B cell (primary cell): ENCODE data around the gene EXOC6B. TPM values are rescaled to one million over a fixed set of nuclear protein-coding genes. Genes with fewer than 3 reads are reported as not detected.

Source experiments
- ATAC-seq: fragments of 200-7000 bp; cut with Tn5 transposase; one replicate; pipeline ENCODE4 v1.10.0; 2021; ENCODE audit warnings: low read depth, mild to moderate bottlenecking, moderate number of reproducible peaks, moderate library complexity
- CTCF ChIA-PET: fragments of 350-600 bp; sonication (Branson Sonifier 250); formaldehyde crosslinking; loops from one replicate; lab custom pipeline; 2021; ENCODE audit warnings: antibody characterized with exemption, inconsistent platforms; lab: Charles Lee
- POLR2A ChIA-PET: fragments of 350-600 bp; sonication (Branson Sonifier 250); formaldehyde crosslinking; loops from one replicate; lab custom pipeline; 2021; ENCODE audit warnings: antibody characterized with exemption; lab: Charles Lee
- DNase-seq: peaks from one replicate; pipeline ENCODE4 v3.0.0; 2013
- H2AFZ ChIP-seq: 2 replicates; pipeline ENCODE4 v1.6.1; 2012; ENCODE audit warnings: mild to moderate bottlenecking, low read depth, low read length; ENCODE audit not compliant: insufficient read depth, poor library complexity, severe bottlenecking
- H3K27ac ChIP-seq, 2 donors: 1 replicate in 1 of 2; 2 replicates in 1 of 2; pipeline ENCODE4 v1.5.1; 2012 to 2013; ENCODE audit warnings: low read length in 2 of 2, mild to moderate bottlenecking in 2 of 2, moderate library complexity in 1 of 2
- H3K27me3 ChIP-seq, 4 experiments: fragments of 200-600 bp in 1 of 4; sonication (generic) in 1 of 4; replicated peaks in 1 of 4; 1 replicate in 2 of 4; 2 replicates in 2 of 4; pipeline versions ENCODE4 v1.6.1 to v1.7.0; 2013 to 2016; ENCODE audit warnings: low read length in 3 of 4, mild to moderate bottlenecking in 2 of 4, mixed read lengths in 1 of 4, moderate library complexity in 1 of 4; ENCODE audit not compliant: insufficient read depth in 4 of 4, control insufficient read depth in 3 of 4; ENCODE audit errors: control extremely low read depth in 1 of 4
- H3K36me3 ChIP-seq, 2 experiments: replicated peaks in 1 of 2; 1 replicate in 1 of 2; 2 replicates in 1 of 2; pipeline versions ENCODE4 v1.6.1 to v1.7.1; 2013; ENCODE audit warnings: low read length in 1 of 2; ENCODE audit not compliant: insufficient read depth in 2 of 2, control insufficient read depth in 1 of 2; ENCODE audit errors: control extremely low read depth in 1 of 2, extremely low read depth in 1 of 2
- H3K4me1 ChIP-seq, 2 donors: fragments of 200-600 bp in 1 of 2; sonication (generic) in 1 of 2; 1 replicate in 1 of 2; 2 replicates in 1 of 2; pipeline versions ENCODE4 v1.5.1 to v1.6.1; 2013 to 2017; ENCODE audit warnings: low read length in 2 of 2; ENCODE audit not compliant: control insufficient read depth in 2 of 2, insufficient read depth in 2 of 2
- H3K4me2 ChIP-seq: replicated peaks from 2 replicates; pipeline ENCODE3; 2012; ENCODE audit warnings: mild to moderate bottlenecking, low read depth, low read length; ENCODE audit not compliant: poor library complexity, severe bottlenecking
- H3K4me3 ChIP-seq, 5 experiments: fragments of 200-600 bp in 1 of 5; sonication (generic) in 1 of 5; 1 replicate in 3 of 5; 2 replicates in 2 of 5; pipeline versions ENCODE4 v1.5.1 to v1.7.0; 2011 to 2016; ENCODE audit warnings: low read length in 4 of 5, mild to moderate bottlenecking in 4 of 5, low read depth in 2 of 5, control low read depth in 1 of 5, moderate library complexity in 1 of 5; ENCODE audit not compliant: insufficient read depth in 1 of 5; ENCODE audit errors: control extremely low read depth in 1 of 5, extremely low read depth in 1 of 5
- H3K79me2 ChIP-seq: fragments of 200-600 bp; sonication (generic); one replicate; pipeline ENCODE4 v1.6.0; 2016; ENCODE audit warnings: low read length; ENCODE audit not compliant: control insufficient read depth, insufficient read depth
- H3K9ac ChIP-seq: fragments of 200-600 bp; sonication (generic); 2 replicates; pipeline ENCODE4 v1.6.1; 2017; ENCODE audit warnings: mild to moderate bottlenecking, low read length, moderate library complexity
- H3K9me3 ChIP-seq, 3 donors: one replicate each; pipeline versions ENCODE4 v1.6.1 to v1.7.1; 2013; ENCODE audit warnings: low read length in 2 of 3; ENCODE audit not compliant: control insufficient read depth in 2 of 3, insufficient read depth in 1 of 3; ENCODE audit errors: control extremely low read depth in 1 of 3
- H4K20me1 ChIP-seq: 2 replicates; pipeline ENCODE4 v1.6.0; 2012; ENCODE audit warnings: mild to moderate bottlenecking, low read length; ENCODE audit not compliant: insufficient read depth, control insufficient read depth, poor library complexity, severe bottlenecking
- H3K27ac Mint-ChIP-seq: one replicate; pipeline ENCODE4 v1.8.0; 2021; ENCODE audit warnings: mixed read lengths
- H3K27me3 Mint-ChIP-seq: one replicate; pipeline ENCODE4 v1.8.0; 2021; ENCODE audit warnings: mixed read lengths
- H3K4me1 Mint-ChIP-seq: one replicate; pipeline ENCODE4 v1.8.0; 2021; ENCODE audit warnings: mixed read lengths
- H3K4me3 Mint-ChIP-seq: one replicate; pipeline ENCODE4 v1.8.0; 2021; ENCODE audit warnings: mixed read lengths
- H3K9me3 Mint-ChIP-seq: one replicate; pipeline ENCODE4 v1.8.0; 2022; ENCODE audit warnings: mixed read lengths; ENCODE audit not compliant: insufficient read depth
- EZH2 ChIP-seq: IDR thresholded peaks from 2 replicates; pipeline ENCODE4 v1.6.1; 2012; ENCODE audit warnings: borderline replicate concordance, low read depth, mild to moderate bottlenecking, moderate library complexity, low read length; ENCODE audit not compliant: insufficient read depth, poor library complexity, severe bottlenecking
- WGBS: methylation state at CpG from one replicate; pipeline ENCODE4 v1.1.5; 2013; ENCODE audit warnings: missing lambda C conversion rate; ENCODE audit not compliant: insufficient coverage; 5-methylcytosine and 5-hydroxymethylcytosine counted together
- intact Hi-C: fragments of 100-400 bp; cut with micrococcal nuclease; formaldehyde crosslinking; loops from one replicate; pipeline ENCODE4 v1.10.0; 2022
- polyA plus RNA-seq: library from polyadenylated mRNA; depleted of rRNA; stranded (reverse); fragments of >200 nt; gene quantifications from 2 replicates; pipeline ENCODE4 v1.2.3, GENCODE V29; 2012
- total RNA-seq, 2 donors: library from RNA; stranded (reverse); fragments of 120-200 nt in 1 of 2; gene quantifications; 1 replicate in 1 of 2; 2 replicates in 1 of 2; pipeline versions ENCODE4 v1.2.3 to v1.2.4, GENCODE V29; 2013 to 2022
- TF ChIP-seq, protein P1 (sequence below): fragments of 200-600 bp; IDR thresholded peaks from one replicate; pipeline ENCODE4 v1.8.0; 2022; ENCODE audit warnings: antibody characterized with exemption, mild to moderate bottlenecking

The EXOC6B gene
- total and polyA plus RNA-seq, 2 donors (not counting 1 experiment from before 2014, with no cell fraction given) = 4.8 to 22.6 TPM

DNA sequence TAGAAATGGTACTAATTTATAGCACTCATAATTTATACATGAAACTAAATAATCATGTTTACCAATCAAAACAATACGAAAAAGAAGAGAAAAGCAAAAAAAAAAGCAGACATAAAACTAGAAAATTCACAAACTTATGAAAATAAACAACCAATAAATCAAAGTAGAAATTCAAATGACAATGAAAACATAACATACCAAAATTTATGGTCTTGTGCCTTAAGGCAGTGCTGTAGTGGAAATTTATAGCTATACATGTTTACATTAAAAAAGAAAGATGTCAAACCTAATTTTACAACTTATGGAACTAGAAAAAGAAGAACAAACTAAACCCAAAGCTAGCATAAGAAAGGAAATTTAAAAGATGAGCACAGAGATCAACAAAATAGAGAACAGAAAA is 45.2 kb upstream of the EXOC6B start:
- Mint-ChIP-seq H3K9me3 (no peaks in the 10 kb centered on the region), H3K27me3 (peaks cover 46% of the 10 kb centered on the region), H3K27ac (no peak overlapping the region), H3K4me1 (no peaks in the 10 kb centered on the region), H3K4me3 (no peak overlapping the region)
- intact Hi-C loops = no loop called here
- Histone ChIP-seq H2AFZ (no peak overlapping the region), H3K79me2 (no peaks in the 10 kb centered on the region), H3K4me2 (no peak overlapping the region), H3K9ac (no peak overlapping the region), H3K36me3 (no peaks in the 10 kb centered on the region), H4K20me1 (no peaks in the 10 kb centered on the region), H3K27me3 (peaks cover 0 to 21% (median 3%) of the 10 kb centered on the region in 4 experiments), H3K4me3 (no peak overlapping the region), H3K4me1 (no peaks in the 10 kb centered on the region), H3K27ac (no peak overlapping the region), H3K9me3 (peaks cover 0 to 4% (median 0%) of the 10 kb centered on the region in 3 donors)
- ChIA-PET CTCF (interaction anchor here (0.9 to 1.7 kb wide), 5 partner anchors 9 to 101 kb away, joined by 3 to 8 read pairs (median 4); no protein-coding TSS in a partner anchor), POLR2A (no interaction called here)
- DNase-seq (no peak), ATAC-seq (no peak)
- TF ChIP-seq, protein P1, sequence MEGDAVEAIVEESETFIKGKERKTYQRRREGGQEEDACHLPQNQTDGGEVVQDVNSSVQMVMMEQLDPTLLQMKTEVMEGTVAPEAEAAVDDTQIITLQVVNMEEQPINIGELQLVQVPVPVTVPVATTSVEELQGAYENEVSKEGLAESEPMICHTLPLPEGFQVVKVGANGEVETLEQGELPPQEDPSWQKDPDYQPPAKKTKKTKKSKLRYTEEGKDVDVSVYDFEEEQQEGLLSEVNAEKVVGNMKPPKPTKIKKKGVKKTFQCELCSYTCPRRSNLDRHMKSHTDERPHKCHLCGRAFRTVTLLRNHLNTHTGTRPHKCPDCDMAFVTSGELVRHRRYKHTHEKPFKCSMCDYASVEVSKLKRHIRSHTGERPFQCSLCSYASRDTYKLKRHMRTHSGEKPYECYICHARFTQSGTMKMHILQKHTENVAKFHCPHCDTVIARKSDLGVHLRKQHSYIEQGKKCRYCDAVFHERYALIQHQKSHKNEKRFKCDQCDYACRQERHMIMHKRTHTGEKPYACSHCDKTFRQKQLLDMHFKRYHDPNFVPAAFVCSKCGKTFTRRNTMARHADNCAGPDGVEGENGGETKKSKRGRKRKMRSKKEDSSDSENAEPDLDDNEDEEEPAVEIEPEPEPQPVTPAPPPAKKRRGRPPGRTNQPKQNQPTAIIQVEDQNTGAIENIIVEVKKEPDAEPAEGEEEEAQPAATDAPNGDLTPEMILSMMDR = no peak
- no peak for TF ChIP-seq EZH2
- WGBS = no CpG with 5 or more reads among the region's 1 CpG

DNA sequence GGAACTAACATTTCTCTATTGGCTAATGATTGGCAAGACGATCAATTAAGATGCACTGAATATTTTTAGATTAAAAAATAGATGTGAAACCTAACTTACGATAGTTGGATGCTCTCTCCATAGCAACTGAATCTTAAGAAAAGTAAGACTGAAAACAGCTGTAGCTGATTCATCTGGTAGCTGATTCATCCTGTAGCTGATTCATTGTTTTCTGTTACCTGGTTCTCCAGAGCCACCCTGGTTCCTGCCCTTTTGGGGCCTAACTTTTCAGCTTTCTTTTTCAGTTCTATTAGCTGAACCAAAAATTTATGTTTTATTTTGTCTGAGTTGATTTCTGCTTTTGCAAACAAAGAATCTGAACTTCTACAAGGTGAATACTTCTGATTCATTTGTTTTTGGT is 38.7 kb upstream of the EXOC6B start:
- no peak for TF ChIP-seq EZH2
- TF ChIP-seq, protein P1 = no peak
- ChIA-PET CTCF (interaction anchor here (0.8 to 3.3 kb wide), 9 partner anchors 10 to 95 kb away, joined by 3 to 14 read pairs (median 3); no protein-coding TSS in a partner anchor), POLR2A (no interaction called here)
- Histone ChIP-seq H4K20me1 (no peaks in the 10 kb centered on the region), H3K4me2 (no peak overlapping the region), H3K9ac (no peak overlapping the region), H2AFZ (no peak overlapping the region), H3K27me3 (peaks cover 0 to 35% (median 25%) of the 10 kb centered on the region in 4 experiments), H3K79me2 (no peaks in the 10 kb centered on the region), H3K4me1 (peaks cover 10% of the 10 kb centered on the region in 2 donors), H3K36me3 (no peaks in the 10 kb centered on the region), H3K4me3 (no peak overlapping the region), H3K9me3 (peaks cover 0 to 7% (median 0%) of the 10 kb centered on the region in 3 donors), H3K27ac (no peak overlapping the region)
- H3K27me3 Mint-ChIP-seq = peaks cover 42% of the 10 kb centered on the region
- WGBS = no CpG with 5 or more reads among the region's 2 CpGs
- no peak overlapping the region for H3K4me3 Mint-ChIP-seq
- ATAC-seq = no peak
- intact Hi-C loops = no loop called here
- peaks cover 12% of the 10 kb centered on the region for H3K4me1 Mint-ChIP-seq
- H3K27ac Mint-ChIP-seq = no peak overlapping the region
- no peaks in the 10 kb centered on the region for H3K9me3 Mint-ChIP-seq
- DNase-seq = no peak
